ENCODE results near the gene PTGIR. TPM values are rescaled to one million over a fixed set of nuclear protein-coding genes. Genes with fewer than 3 reads are reported as not detected.

PTGIR gene
- total RNA-seq, 4 donors from 2014 or later, result 0.55 to 2.4 (median 2.2) TPM; not detected in 1

DNA sequence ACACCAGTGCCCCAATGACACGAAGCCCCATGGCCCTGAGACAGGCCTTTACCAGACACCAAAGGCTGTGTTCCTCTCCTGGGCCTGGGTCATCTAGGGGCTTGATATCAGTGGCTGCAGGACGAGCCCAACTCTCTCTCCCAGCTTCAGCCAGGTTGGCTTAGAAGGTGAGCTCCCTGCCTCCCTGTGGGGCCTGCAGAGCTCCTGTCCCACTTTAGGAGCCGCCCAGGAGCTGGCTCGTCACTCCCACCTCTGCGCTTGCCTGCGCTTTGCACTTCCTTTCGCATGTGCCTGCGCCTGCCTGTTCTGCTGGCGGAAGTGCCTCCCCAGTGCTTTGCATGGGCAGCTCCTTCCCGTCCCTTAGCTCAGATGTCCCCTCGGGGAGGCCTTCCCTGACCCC, 18.9 kb downstream of the PTGIR start:
- DNase-seq, result peak; percentile 2
- peak overlapping the region in 1 of 4 donors; percentile 54 for H3K27ac ChIP-seq
- TF ChIP-seq, protein P1, sequence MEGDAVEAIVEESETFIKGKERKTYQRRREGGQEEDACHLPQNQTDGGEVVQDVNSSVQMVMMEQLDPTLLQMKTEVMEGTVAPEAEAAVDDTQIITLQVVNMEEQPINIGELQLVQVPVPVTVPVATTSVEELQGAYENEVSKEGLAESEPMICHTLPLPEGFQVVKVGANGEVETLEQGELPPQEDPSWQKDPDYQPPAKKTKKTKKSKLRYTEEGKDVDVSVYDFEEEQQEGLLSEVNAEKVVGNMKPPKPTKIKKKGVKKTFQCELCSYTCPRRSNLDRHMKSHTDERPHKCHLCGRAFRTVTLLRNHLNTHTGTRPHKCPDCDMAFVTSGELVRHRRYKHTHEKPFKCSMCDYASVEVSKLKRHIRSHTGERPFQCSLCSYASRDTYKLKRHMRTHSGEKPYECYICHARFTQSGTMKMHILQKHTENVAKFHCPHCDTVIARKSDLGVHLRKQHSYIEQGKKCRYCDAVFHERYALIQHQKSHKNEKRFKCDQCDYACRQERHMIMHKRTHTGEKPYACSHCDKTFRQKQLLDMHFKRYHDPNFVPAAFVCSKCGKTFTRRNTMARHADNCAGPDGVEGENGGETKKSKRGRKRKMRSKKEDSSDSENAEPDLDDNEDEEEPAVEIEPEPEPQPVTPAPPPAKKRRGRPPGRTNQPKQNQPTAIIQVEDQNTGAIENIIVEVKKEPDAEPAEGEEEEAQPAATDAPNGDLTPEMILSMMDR (IDR thresholded peaks at IDR 0.05), result no peak
- no peak for TF ChIP-seq POLR2A (IDR thresholded peaks at IDR 0.05)
- TF ChIP-seq POLR2AphosphoS5 (IDR thresholded peaks at IDR 0.05), result no peak
- TF ChIP-seq EP300 (IDR thresholded peaks at IDR 0.05; ENCODE audit: low read depth), result no peak
- no peaks in the 10 kb centered on the region for H3K9me3 ChIP-seq
- no peak overlapping the region for H3K4me3 ChIP-seq
- peaks cover 0 to 40% (median 13%) of the 10 kb centered on the region in 4 donors for H3K36me3 ChIP-seq
- 91 to 100% methylated on average over 1 to 11 of the region's 11 CpGs for WGBS, 2 donors (ENCODE audit: low coverage in 1 of 2)
- intact Hi-C loops (cut with DNase I; ENCODE audit: low total_unique reads) (no loop called here), in situ Hi-C loops (cut with MboI; ENCODE audit: low pct_ligation_motif_present in 1 of 4, low pct_unique_long_range_greater_than_20kb in 1 of 4, low sequenced_read_pairs in 3 of 4) (no loop called here)
- no peaks in the 10 kb centered on the region for H3K27me3 ChIP-seq
- H3K4me1 ChIP-seq, result peaks cover 19 to 40% (median 27%) of the 10 kb centered on the region in 4 donors

DNA sequence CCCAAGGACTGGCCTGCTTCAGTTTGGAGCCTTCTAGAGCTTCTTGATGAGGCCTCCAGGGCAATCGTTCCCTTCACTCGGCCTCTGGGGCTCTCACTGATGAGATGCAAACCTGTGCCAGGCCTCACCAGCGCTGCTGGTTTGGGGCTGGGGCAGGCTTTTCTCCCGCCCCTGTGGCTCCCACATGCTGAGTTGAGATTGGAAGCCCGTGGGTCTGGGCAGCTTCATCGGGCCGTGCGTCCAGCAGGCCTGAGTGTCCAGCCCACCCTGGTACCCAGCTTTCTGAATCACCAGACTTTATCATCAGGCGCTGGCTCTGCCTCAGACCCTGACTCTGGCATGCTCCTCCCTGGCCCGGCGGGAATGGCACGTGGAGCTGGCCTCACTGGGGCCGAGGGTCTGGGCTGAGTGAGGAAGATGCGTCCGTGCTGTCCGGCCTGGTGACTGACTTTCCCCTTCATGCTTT, 19.5 kb downstream of the PTGIR start:
- no peak for TF ChIP-seq EP300 (IDR thresholded peaks at IDR 0.05; ENCODE audit: low read depth)
- TF ChIP-seq POLR2A (IDR thresholded peaks at IDR 0.05), result no peak
- no peak for TF ChIP-seq POLR2AphosphoS5 (IDR thresholded peaks at IDR 0.05)
- TF ChIP-seq, protein P1 (IDR thresholded peaks at IDR 0.05), result no peak
- in situ Hi-C loops (cut with MboI; ENCODE audit: low pct_ligation_motif_present in 1 of 4, low pct_unique_long_range_greater_than_20kb in 1 of 4, low sequenced_read_pairs in 3 of 4), result no loop called here
- DNase-seq, result no peak
- 83% methylated on average over 13 of the region's 16 CpGs; no CpG with 5 or more reads in 1 of the 2 donors for WGBS, 2 donors (ENCODE audit: low coverage in 1 of 2)
- intact Hi-C loops (cut with DNase I; ENCODE audit: low total_unique reads), result no loop called here
- no peaks in the 10 kb centered on the region for H3K27me3 ChIP-seq
- H3K36me3 ChIP-seq, result peaks cover 0 to 40% (median 13%) of the 10 kb centered on the region in 4 donors
- no peak overlapping the region for H3K4me3 ChIP-seq
- H3K9me3 ChIP-seq, result no peaks in the 10 kb centered on the region
- peaks cover 19 to 37% (median 27%) of the 10 kb centered on the region in 4 donors for H3K4me1 ChIP-seq
- peak overlapping the region in 3 of 4 donors; percentile 1 to 54 (median 28) for H3K27ac ChIP-seq

DNA sequence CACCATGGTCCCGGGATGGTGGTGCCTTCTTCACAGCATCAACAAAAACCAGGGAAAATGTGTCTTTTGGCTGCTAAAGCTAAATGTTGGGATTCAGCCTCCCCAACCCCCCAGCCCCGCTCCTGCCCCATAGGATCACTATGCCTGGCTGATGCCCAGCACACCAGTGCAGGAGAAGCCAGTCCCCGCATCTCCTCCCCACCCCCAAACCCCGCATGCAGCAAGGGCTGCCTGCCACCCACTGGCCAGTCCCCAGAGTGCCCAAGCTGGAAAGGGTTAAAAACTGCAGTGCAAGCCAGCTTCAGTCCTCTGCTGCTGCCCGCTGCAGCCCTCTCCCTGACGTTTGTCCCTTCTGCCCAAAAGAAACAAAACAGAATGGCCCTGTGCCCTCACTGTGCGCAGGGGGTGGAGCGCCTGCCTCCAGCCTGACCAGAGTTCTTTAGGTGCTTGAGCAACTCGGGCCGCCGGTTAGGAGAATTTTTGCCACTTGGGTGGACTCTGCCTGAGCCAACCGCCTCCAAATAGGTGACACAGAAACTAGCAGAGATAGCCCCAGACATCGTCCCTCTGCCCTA, 20.0 kb downstream of the PTGIR start:
- intact Hi-C loops (cut with DNase I; ENCODE audit: low total_unique reads), result loop anchor here (5.0 kb wide), 2 partner anchors 57 to 142 kb away; partner anchors contain the start of genes DACT3, FKRP and STRN4
- in situ Hi-C loops (cut with MboI; ENCODE audit: low pct_ligation_motif_present in 1 of 4, low pct_unique_long_range_greater_than_20kb in 1 of 4, low sequenced_read_pairs in 3 of 4), result no loop called here
- Histone ChIP-seq H3K4me1 (peaks cover 19 to 42% (median 29%) of the 10 kb centered on the region in 4 donors), H3K27ac (peak overlapping the region in 3 of 4 donors; percentile 1 to 54 (median 28)), H3K4me3 (no peak overlapping the region), H3K27me3 (no peaks in the 10 kb centered on the region), H3K9me3 (no peaks in the 10 kb centered on the region), H3K36me3 (peaks cover 0 to 39% (median 13%) of the 10 kb centered on the region in 4 donors)
- no peak for DNase-seq
- TF ChIP-seq, protein P1 (IDR thresholded peaks at IDR 0.05), result no peak
- WGBS, 2 donors (ENCODE audit: low coverage in 1 of 2), result 75% methylated on average over 13 of the region's 13 CpGs; no CpG with 5 or more reads in 1 of the 2 donors

DNA sequence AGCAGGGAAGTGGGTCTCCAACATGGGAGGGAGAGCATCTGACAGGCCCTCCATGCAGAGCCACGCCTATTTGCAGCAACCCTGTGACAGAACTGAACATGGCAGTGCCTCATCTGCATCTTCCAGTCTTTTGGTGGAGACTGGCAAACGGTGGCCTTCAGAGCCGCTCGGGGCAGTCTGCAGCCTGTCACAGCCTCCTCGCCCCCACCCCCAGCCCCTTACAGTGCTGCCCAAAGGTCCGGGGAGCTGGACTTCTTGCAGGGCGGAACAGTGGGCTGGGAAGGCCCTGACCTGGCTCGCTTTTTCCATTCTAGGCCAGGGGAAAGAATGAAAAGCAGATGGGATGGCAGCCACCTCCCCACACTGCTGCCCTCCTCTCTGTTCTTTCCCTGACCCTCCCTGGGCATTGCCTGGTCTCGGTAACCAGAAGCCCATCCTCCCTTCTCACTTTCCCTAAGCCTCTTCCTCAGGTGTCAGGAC, 21.1 kb downstream of the PTGIR start:
- Histone ChIP-seq H3K27me3 (no peaks in the 10 kb centered on the region), H3K36me3 (peaks cover 0 to 28% (median 8%) of the 10 kb centered on the region in 4 donors), H3K9me3 (no peaks in the 10 kb centered on the region), H3K27ac (peak overlapping the region; percentile 97 to 100 (median 98)), H3K4me1 (peaks cover 19 to 42% (median 29%) of the 10 kb centered on the region in 4 donors), H3K4me3 (peak overlapping the region in 1 of 4 donors; percentile 100)
- intact Hi-C loops (cut with DNase I; ENCODE audit: low total_unique reads) (loop anchor here (5.0 kb wide), 2 partner anchors 59 to 144 kb away; partner anchors contain the start of genes DACT3, FKRP and STRN4), in situ Hi-C loops (cut with MboI; ENCODE audit: low pct_ligation_motif_present in 1 of 4, low pct_unique_long_range_greater_than_20kb in 1 of 4, low sequenced_read_pairs in 3 of 4) (no loop called here)
- TF ChIP-seq POLR2AphosphoS5 (IDR thresholded peaks at IDR 0.05), result no peak
- TF ChIP-seq, protein P1 (IDR thresholded peaks at IDR 0.05), result no peak
- TF ChIP-seq POLR2A (IDR thresholded peaks at IDR 0.05), result no peak
- no peak for TF ChIP-seq EP300 (IDR thresholded peaks at IDR 0.05; ENCODE audit: low read depth)
- WGBS, 2 donors (ENCODE audit: low coverage in 1 of 2), result 76% methylated on average over 9 of the region's 9 CpGs; no CpG with 5 or more reads in 1 of the 2 donors
- DNase-seq, result no peak

Data from transverse colon (tissue), 4 donors.